Astrocyte (in vitro differentiated cells and primary cell): ENCODE measurements around the gene LRRC4C.

Source experiments
- EZH2 ChIP-seq: IDR thresholded peaks from 2 replicates; pipeline ENCODE4 v1.6.1; 2012; ENCODE audit warnings: mild to moderate bottlenecking, low read length, inconsistent platforms; ENCODE audit not compliant: insufficient read depth
- TF ChIP-seq, protein P1 (sequence below): IDR thresholded peaks from 2 replicates; pipeline ENCODE4 v1.5.1; 2011; ENCODE audit warnings: low read depth, mild to moderate bottlenecking, inconsistent platforms, low read length, moderate library complexity; ENCODE audit not compliant: insufficient read depth

DNA sequence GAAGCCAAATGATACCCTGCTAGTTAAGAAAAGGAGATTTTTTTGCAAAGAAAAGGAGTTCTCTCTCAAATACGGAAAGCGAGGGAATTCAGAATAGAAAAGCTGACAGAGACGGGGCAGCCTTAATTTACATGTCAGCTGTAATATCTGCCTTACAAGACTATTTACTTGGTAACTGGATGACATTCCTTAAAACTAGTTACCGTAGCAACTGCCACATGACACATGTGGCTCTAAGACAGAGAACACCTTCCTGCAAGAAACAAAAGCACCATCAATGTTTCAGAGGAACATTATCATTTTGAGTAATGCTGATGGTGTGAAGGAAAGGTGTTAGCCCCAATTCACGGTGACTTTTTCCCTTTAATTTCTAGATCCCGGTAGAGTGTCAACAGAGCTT is 222.1 kb downstream of the LRRC4C start:
- TF ChIP-seq, protein P1, sequence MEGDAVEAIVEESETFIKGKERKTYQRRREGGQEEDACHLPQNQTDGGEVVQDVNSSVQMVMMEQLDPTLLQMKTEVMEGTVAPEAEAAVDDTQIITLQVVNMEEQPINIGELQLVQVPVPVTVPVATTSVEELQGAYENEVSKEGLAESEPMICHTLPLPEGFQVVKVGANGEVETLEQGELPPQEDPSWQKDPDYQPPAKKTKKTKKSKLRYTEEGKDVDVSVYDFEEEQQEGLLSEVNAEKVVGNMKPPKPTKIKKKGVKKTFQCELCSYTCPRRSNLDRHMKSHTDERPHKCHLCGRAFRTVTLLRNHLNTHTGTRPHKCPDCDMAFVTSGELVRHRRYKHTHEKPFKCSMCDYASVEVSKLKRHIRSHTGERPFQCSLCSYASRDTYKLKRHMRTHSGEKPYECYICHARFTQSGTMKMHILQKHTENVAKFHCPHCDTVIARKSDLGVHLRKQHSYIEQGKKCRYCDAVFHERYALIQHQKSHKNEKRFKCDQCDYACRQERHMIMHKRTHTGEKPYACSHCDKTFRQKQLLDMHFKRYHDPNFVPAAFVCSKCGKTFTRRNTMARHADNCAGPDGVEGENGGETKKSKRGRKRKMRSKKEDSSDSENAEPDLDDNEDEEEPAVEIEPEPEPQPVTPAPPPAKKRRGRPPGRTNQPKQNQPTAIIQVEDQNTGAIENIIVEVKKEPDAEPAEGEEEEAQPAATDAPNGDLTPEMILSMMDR, result no peak
- no peak for TF ChIP-seq EZH2
